ENCODE data around the gene C9orf78.

- no peak for TF ChIP-seq MAX (IDR thresholded peaks at IDR 0.05)
- TF ChIP-seq POLR2A (IDR thresholded peaks at IDR 0.05; ENCODE audit: control extremely low read depth in 1 of 2, low read depth in 2 of 2, low read length in 2 of 2) = no peak
- TF ChIP-seq CTCF (IDR thresholded peaks at IDR 0.05; ENCODE audit: control extremely low read depth in 1 of 3, insufficient read depth in 1 of 3, low read depth in 1 of 3, low read length in 3 of 3) = no peak
- TF ChIP-seq EP300 (IDR thresholded peaks at IDR 0.05; ENCODE audit: borderline replicate concordance in 1 of 2, low read depth in 2 of 2, low read length in 2 of 2) = no peak
- no peak for TF ChIP-seq SRF (IDR thresholded peaks at IDR 0.05; ENCODE audit: low read depth, low read length)
Measured at GRCh38 chr9:129828051-129828450, 7.0 kb downstream of the C9orf78 start.
